Small intestine (tissue), 7 donors: ENCODE data around the gene E2F2. TPM values are rescaled to one million over a fixed set of nuclear protein-coding genes. Genes with fewer than 3 reads are reported as not detected.
A peak's percentile ranks its signal among the peaks of the same experiment; 100 is the strongest.

Experiments
- DNase-seq, 2 donors: peaks; one replicate each; pipeline versions ENCODE4 v3.0.0 to v3.0.0-alpha.2; 2013
- FAIRE-seq: peaks from 2 replicates; lab custom pipeline; 2012; peaks lifted over from hg19 to GRCh38; lab: Jason Lieb, UNC
- H3K27ac ChIP-seq, 3 donors: one replicate each; pipeline ENCODE4 v1.5.1; 2013; ENCODE audit warnings: low read length in 2 of 3, mild to moderate bottlenecking in 2 of 3, control low read depth in 1 of 3, inconsistent platforms in 1 of 3, low read depth in 1 of 3, moderate library complexity in 1 of 3
- H3K27me3 ChIP-seq, 3 donors: one replicate each; pipeline ENCODE4 v1.6.1; 2013; ENCODE audit warnings: low read length in 3 of 3, inconsistent platforms in 1 of 3; ENCODE audit not compliant: control insufficient read depth in 3 of 3, insufficient read depth in 3 of 3
- H3K36me3 ChIP-seq, 3 donors: one replicate each; pipeline ENCODE4 v1.6.1; 2013; ENCODE audit warnings: low read length in 3 of 3, inconsistent platforms in 1 of 3, low read depth in 1 of 3, mild to moderate bottlenecking in 1 of 3, moderate library complexity in 1 of 3; ENCODE audit not compliant: control insufficient read depth in 3 of 3, insufficient read depth in 2 of 3
- H3K4me1 ChIP-seq, 3 donors: one replicate each; pipeline ENCODE4 v1.6.1; 2013; ENCODE audit warnings: low read length in 2 of 3, inconsistent platforms in 1 of 3, low read depth in 1 of 3, mild to moderate bottlenecking in 1 of 3, moderate library complexity in 1 of 3; ENCODE audit not compliant: control insufficient read depth in 3 of 3, insufficient read depth in 2 of 3
- H3K4me3 ChIP-seq, 3 donors: one replicate each; pipeline ENCODE4 v1.5.1; 2013; ENCODE audit warnings: low read length in 3 of 3, control low read depth in 1 of 3, inconsistent platforms in 1 of 3, low read depth in 1 of 3, mild to moderate bottlenecking in 1 of 3, moderate library complexity in 1 of 3
- H3K9me3 ChIP-seq, 2 donors: one replicate each; pipeline ENCODE4 v1.6.1; 2013; ENCODE audit warnings: low read depth in 1 of 2, low read length in 1 of 2; ENCODE audit not compliant: control insufficient read depth in 2 of 2, insufficient read depth in 1 of 2
- WGBS, 3 donors: extraction: QIAGEN DNeasy Blood & Tissue Kit; methylation state at CpG; one replicate each; pipeline ENCODE4 v1.1.7; 2013; 5-methylcytosine and 5-hydroxymethylcytosine counted together
- polyA plus RNA-seq, 4 donors: library from polyadenylated mRNA; stranded (reverse) in 3 of 4; unstranded in 1 of 4; fragments of 200-250 nt in 3 of 4; fragments of 120-200 nt in 1 of 4; gene quantifications; one replicate each; pipeline versions ENCODE4 v1.2.1 to v1.2.3, GENCODE V29; 2013
- donor health status: healthy with polysubstance abuse.
- donor health status: control.
- donor health status: control.
- donor health status: Bipolar disorder and iron deficiency.
- donor health status: healthy.

E2F2 gene
- polyA plus RNA-seq, 4 donors, result 1.9 to 4.0 (median 2.5) TPM

- WGBS, 3 donors, result 85 to 98% (median 87%) methylated on average over 2 of the region's 2 CpGs
- Histone ChIP-seq H3K4me1 (no peaks in the 10 kb centered on the region), H3K36me3 (no peaks in the 10 kb centered on the region), H3K27me3 (peaks cover 0 to 2% (median 0%) of the 10 kb centered on the region in 3 donors), H3K4me3 (no peak overlapping the region), H3K9me3 (no peaks in the 10 kb centered on the region), H3K27ac (no peak overlapping the region)
- FAIRE-seq (no peak), DNase-seq (no peak)
Measured at GRCh38 chr1:23462766-23463165, 68.3 kb downstream of the E2F2 start.

- 73 to 87% (median 75%) methylated on average over 3 of the region's 3 CpGs for WGBS, 3 donors
- H3K27ac ChIP-seq, result no peak overlapping the region
Measured at GRCh38 chr1:23461050-23461449, 70.0 kb downstream of the E2F2 start.

GRCh38 chr1:23460519-23460918, 70.5 kb downstream of the E2F2 start:
- DNase-seq (no peak), FAIRE-seq (no peak)
- no peaks in the 10 kb centered on the region for H3K4me1 ChIP-seq
- H3K27ac ChIP-seq, result no peak overlapping the region
- H3K36me3 ChIP-seq, result peaks cover 0 to 4% (median 0%) of the 10 kb centered on the region in 3 donors
- no peak overlapping the region for H3K4me3 ChIP-seq
- peaks cover 0 to 2% (median 0%) of the 10 kb centered on the region in 3 donors for H3K27me3 ChIP-seq
- 82 to 84% (median 84%) methylated on average over 4 of the region's 4 CpGs for WGBS, 3 donors
- no peaks in the 10 kb centered on the region for H3K9me3 ChIP-seq

More at GRCh38 chr1:23461050-23461449, 70.0 kb downstream of the E2F2 start:
- Histone ChIP-seq H3K27me3 (peaks cover 0 to 2% (median 0%) of the 10 kb centered on the region in 3 donors), H3K4me1 (no peaks in the 10 kb centered on the region), H3K9me3 (no peaks in the 10 kb centered on the region), H3K4me3 (no peak overlapping the region), H3K36me3 (no peaks in the 10 kb centered on the region)
- DNase-seq (no peak), FAIRE-seq (no peak)

- Histone ChIP-seq H3K27ac (no peak overlapping the region), H3K4me3 (no peak overlapping the region), H3K36me3 (peaks cover 0 to 12% (median 0%) of the 10 kb centered on the region in 3 donors), H3K4me1 (no peaks in the 10 kb centered on the region), H3K9me3 (no peaks in the 10 kb centered on the region), H3K27me3 (peaks cover 0 to 2% (median 0%) of the 10 kb centered on the region in 3 donors)
- DNase-seq (peak; percentile 51 to 52), FAIRE-seq (no peak)
- WGBS, 3 donors, result 47 to 62% (median 55%) methylated on average over 2 of the region's 2 CpGs
Measured at GRCh38 chr1:23459338-23459757, 71.7 kb downstream of the E2F2 start.

Other genes starting within 250 kb of the E2F2 start
- gene HNRNPR, start 186.9 kb downstream of the E2F2 start, polyA plus RNA-seq, result 100 to 1,000 TPM in 2 of 4 donors, 10 to 100 TPM in 2; 47.8 to 148 (median 78.2) TPM
- 10 to 100 TPM in 1 of 4 donors, 1 to 10 TPM in 3; 3.8 to 20.6 (median 4.5) TPM for gene ZNF436, start 161.4 kb downstream of the E2F2 start, polyA plus RNA-seq
- gene TCEA3, start 106.5 kb downstream of the E2F2 start, polyA plus RNA-seq, result 10 to 100 TPM; 20.5 to 55.2 (median 32.4) TPM
- gene ASAP3, start 47.1 kb downstream of the E2F2 start, polyA plus RNA-seq, result 10 to 100 TPM in 1 of 4 donors, 1 to 10 TPM in 3; 1.9 to 14.6 (median 5.4) TPM
- gene ID3, start 28.3 kb upstream of the E2F2 start, polyA plus RNA-seq, result 100 to 1,000 TPM in 3 of 4 donors, 10 to 100 TPM in 1; 78.1 to 157 (median 125) TPM
- 1,000 to 10,000 TPM; 1,603 to 3,255 (median 2,883) TPM for gene RPL11, start 160.6 kb upstream of the E2F2 start, polyA plus RNA-seq
- gene ELOA, start 212.2 kb upstream of the E2F2 start, polyA plus RNA-seq, result 10 to 100 TPM in 3 of 4 donors, 1 to 10 TPM in 1; 8.4 to 25.2 (median 11.7) TPM
- 10 to 100 TPM; 32.4 to 60.1 (median 48.4) TPM for gene PITHD1, start 247.2 kb upstream of the E2F2 start, polyA plus RNA-seq